NB4 (cell line): ENCODE results near the gene SND1.

ENCODE experiments used
- DNase-seq: peaks from one replicate; pipeline ENCODE4 v3.0.0; 2010; ENCODE audit warnings: low read depth
- H3K4me3 ChIP-seq: one replicate; pipeline ENCODE4 v1.5.1; 2011; ENCODE audit warnings: mild to moderate bottlenecking, low read depth, low read length, moderate library complexity
- CTCF ChIP-seq: IDR thresholded peaks from one replicate; pipeline ENCODE4 v1.5.1; 2012; ENCODE audit warnings: low read depth, low read length
- MAX ChIP-seq: IDR thresholded peaks from 2 replicates; pipeline ENCODE4 v1.6.1; 2011; ENCODE audit warnings: low read depth, low read length
- MYC ChIP-seq: IDR thresholded peaks from 2 replicates; pipeline ENCODE4 v1.6.1; 2011; ENCODE audit warnings: low read depth, low read length
- POLR2A ChIP-seq: IDR thresholded peaks from 2 replicates; pipeline ENCODE4 v1.6.1; 2011; ENCODE audit warnings: mild to moderate bottlenecking; ENCODE audit not compliant: insufficient read length; ENCODE audit errors: extremely low read depth

Gene SND1

GRCh38 chr7:127950233-127950935 lies 298.4 kb downstream of the SND1 start:
- DNase-seq = no peak
- H3K4me3 ChIP-seq = no peak overlapping the region
- TF ChIP-seq MAX (no peak), CTCF (no peak), POLR2A (no peak)

DNA sequence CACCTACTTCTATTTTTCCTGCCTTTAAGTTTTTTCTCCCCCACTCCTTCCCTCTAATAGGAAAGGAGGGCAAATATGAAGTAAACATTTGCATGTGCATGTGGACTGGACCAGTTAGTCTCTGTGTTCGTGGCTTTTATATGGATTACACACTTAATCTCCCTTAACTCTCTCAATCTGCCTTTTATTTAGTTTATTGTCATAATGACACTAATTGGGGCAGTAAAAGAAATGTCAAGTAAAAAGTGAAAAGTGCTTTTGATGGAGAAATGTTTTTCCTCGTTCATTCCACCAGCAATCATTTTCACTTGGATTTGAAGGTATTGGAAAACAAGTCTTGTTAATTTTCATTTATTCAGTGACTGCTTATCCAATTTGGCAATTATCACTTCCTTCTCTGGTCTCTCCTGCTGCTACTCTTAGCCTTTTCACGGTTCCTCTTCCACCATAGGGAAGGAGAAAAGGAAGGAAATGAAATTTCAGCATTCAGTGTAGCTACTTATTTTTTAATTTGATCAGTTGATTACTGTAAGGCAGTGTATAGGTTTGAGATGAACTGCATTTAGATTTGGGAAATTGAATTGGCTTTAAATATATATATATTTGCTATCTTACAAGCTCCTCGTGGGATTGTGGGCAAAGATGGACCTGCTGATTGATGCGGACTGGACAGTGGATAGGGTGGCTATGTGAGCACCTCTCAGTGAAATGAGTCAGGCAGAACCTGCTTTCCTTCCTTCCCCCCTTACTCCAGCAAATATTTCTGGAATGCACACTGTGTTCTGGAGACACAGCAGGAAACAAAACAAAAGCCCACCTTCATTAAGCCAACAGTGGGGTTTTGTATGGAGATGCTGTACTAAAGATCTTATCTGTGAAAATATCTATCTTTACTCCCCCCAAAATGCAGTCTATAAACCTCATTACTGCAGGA lies 301.7 kb downstream of the SND1 start:
- H3K4me3 ChIP-seq = no peak overlapping the region
- no peak for DNase-seq

GRCh38 chr7:127954357-127954748 lies 302.4 kb downstream of the SND1 start:
- TF ChIP-seq CTCF = no peak
- TF ChIP-seq MYC = no peak
- TF ChIP-seq POLR2A = no peak
- no peak for TF ChIP-seq MAX
- no peak overlapping the region for H3K4me3 ChIP-seq
- no peak for DNase-seq

More for the DNA sequence above, 301.7 kb downstream of the SND1 start:
- no peak for TF ChIP-seq MAX
- no peak for TF ChIP-seq POLR2A
- no peak for TF ChIP-seq MYC
- TF ChIP-seq CTCF = no peak

DNA sequence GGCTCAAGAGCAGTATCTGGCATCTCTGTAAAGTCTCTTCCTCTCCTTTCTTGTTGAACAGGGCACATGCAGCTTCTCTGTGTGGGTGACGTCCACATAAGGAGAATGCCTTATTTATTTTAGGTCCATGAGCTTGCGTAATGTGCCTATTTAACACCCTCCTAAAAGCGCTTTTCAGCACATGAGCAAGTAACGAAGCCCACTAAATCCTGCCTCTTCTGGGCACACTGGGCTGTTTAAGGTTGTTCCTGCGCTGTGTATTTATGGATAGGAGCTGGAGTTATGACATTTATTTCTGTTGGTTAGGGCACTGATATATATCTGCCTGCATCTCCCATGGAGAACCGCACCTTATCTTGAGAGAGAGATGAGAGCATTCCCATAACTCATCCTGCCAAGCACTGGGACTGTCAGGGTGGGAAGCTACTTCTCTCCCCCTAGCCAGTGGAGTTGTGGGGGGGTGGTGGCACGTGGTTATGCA lies 303.1 kb downstream of the SND1 start:
- H3K4me3 ChIP-seq = no peak overlapping the region
- TF ChIP-seq MYC = no peak
- DNase-seq = no peak

GRCh38 chr7:127957886-127958285 lies 305.9 kb downstream of the SND1 start:
- no peak overlapping the region for H3K4me3 ChIP-seq
- TF ChIP-seq CTCF = no peak
- TF ChIP-seq MYC = no peak
- no peak for TF ChIP-seq POLR2A
- TF ChIP-seq MAX = no peak
- no peak for DNase-seq

DNA sequence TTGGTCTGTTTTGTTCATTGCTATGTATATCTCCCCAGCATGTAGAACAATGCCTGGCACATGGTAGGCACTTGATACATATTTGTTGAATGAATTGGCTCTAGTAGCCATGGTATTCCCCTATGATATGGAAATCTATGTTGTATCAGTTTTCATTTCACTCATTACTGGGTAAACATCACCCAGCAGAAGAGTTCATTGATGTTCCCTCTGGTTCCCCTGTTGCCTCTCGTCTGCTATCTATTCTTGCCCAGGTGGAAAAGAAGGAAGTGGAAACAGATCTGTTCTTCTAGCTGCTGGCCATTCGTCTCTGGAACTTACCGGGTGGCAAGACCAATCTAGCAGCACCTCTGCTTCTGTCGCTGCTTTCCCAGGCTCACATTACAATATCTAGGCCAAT lies 307.8 kb downstream of the SND1 start:
- TF ChIP-seq MAX (no peak), CTCF (no peak), POLR2A (no peak), MYC (no peak)
- DNase-seq = no peak
- H3K4me3 ChIP-seq = no peak overlapping the region
